HepG2 (cell line): Measurements from ENCODE around the gene TTC39C. TPM values are rescaled to one million over a fixed set of nuclear protein-coding genes. Genes with fewer than 3 reads are reported as not detected.

Source experiments
- ATAC-seq: fragments of 200-7000 bp; cut with Tn5 transposase; 3 replicates; pipeline ENCODE4 v1.9.1; 2020; ENCODE audit warnings: mild to moderate bottlenecking, moderate library complexity
- BruUV-seq: library from RNA; stranded (reverse); fragments of 400-500 nt; replicated peaks from 2 replicates; lab custom pipeline; 2021; lab: Mats Ljungman, UMichigan
- CTCF ChIA-PET: fragments of 300-600 bp; formaldehyde crosslinking; extraction: SDS; loops from one replicate; lab custom pipeline; 2021; ENCODE audit warnings: low total read pairs, inconsistent platforms, low intra/inter-chr PET ratio; lab: Yijun Ruan, JAX
- POLR2A ChIA-PET: fragments of 350-600 bp; sonication (Branson Sonifier 250); formaldehyde crosslinking; loops from one replicate; lab custom pipeline; 2020; ENCODE audit warnings: antibody characterized with exemption, inconsistent platforms; lab: Yijun Ruan, JAX
- DNase-seq: peaks from one replicate; pipeline ENCODE4 v3.0.0-alpha.2; 2015; ENCODE audit warnings: low spot score
- FAIRE-seq: peaks from 3 replicates; lab custom pipeline; 2011; peaks lifted over from hg19 to GRCh38; lab: Jason Lieb, UNC
- H2AFZ ChIP-seq: one replicate; pipeline ENCODE4 v1.6.1; 2011; ENCODE audit warnings: low read length, inconsistent platforms
- H3K27ac ChIP-seq: fragments of 300-600 bp; 3 replicates; pipeline ENCODE4 v1.8.0; 2011; ENCODE audit warnings: mixed run types, mild to moderate bottlenecking, mixed read lengths, low read length, inconsistent platforms; ENCODE audit not compliant: insufficient read depth; ENCODE audit errors: extremely low read length
- H3K27me3 ChIP-seq, 2 experiments: fragments of 200-600 bp in 1 of 2; 2 replicates in 1 of 2; 3 replicates in 1 of 2; pipeline versions ENCODE4 v1.6.0 to v1.8.0; 2011; ENCODE audit warnings: low read length in 2 of 2, mild to moderate bottlenecking in 2 of 2, moderate library complexity in 2 of 2, inconsistent platforms in 1 of 2; ENCODE audit not compliant: insufficient read depth in 2 of 2, control insufficient read depth in 1 of 2
- H3K36me3 ChIP-seq, 2 experiments: fragments of 200-600 bp in 1 of 2; replicated peaks in 1 of 2; 2 replicates in 1 of 2; 3 replicates in 1 of 2; pipeline versions ENCODE4 v1.5.1 to v1.8.0; 2011; ENCODE audit warnings: low read length in 2 of 2, inconsistent platforms in 1 of 2; ENCODE audit not compliant: insufficient read depth in 2 of 2, control insufficient read depth in 1 of 2
- H3K4me1 ChIP-seq: 2 replicates; pipeline ENCODE4 v1.5.1; 2012; ENCODE audit warnings: low read length, inconsistent platforms; ENCODE audit not compliant: insufficient read depth
- H3K4me2 ChIP-seq: 2 replicates; pipeline ENCODE4 v1.6.0; 2011; ENCODE audit warnings: low read depth, low read length, inconsistent platforms
- H3K4me3 ChIP-seq, 3 experiments: fragments of 200-600 bp in 1 of 3; sonication (generic), shearing (Covaris generic) in 1 of 3; replicated peaks in 1 of 3; 2 replicates each; pipeline ENCODE4 v1.5.1; 2011 to 2016; ENCODE audit warnings: low read length in 3 of 3, inconsistent platforms in 2 of 3, low read depth in 2 of 3, mild to moderate bottlenecking in 2 of 3, control low read depth in 1 of 3, mixed read lengths in 1 of 3; ENCODE audit not compliant: insufficient read depth in 1 of 3
- H3K79me2 ChIP-seq: one replicate; pipeline ENCODE4 v1.6.1; 2011; ENCODE audit warnings: low read length, inconsistent platforms; ENCODE audit not compliant: insufficient read depth
- H3K9ac ChIP-seq: 2 replicates; pipeline ENCODE4 v1.6.0; 2011; ENCODE audit warnings: mild to moderate bottlenecking, low read depth, low read length, inconsistent platforms; ENCODE audit not compliant: insufficient read depth
- H3K9me3 ChIP-seq: 2 replicates; pipeline ENCODE4 v1.5.1; 2012; ENCODE audit warnings: mild to moderate bottlenecking, low read length
- H4K20me1 ChIP-seq: 2 replicates; pipeline ENCODE4 v1.6.0; 2011; ENCODE audit warnings: inconsistent platforms, mild to moderate bottlenecking, low read length, moderate library complexity; ENCODE audit not compliant: insufficient read depth
- ARID5B ChIP-seq: IDR thresholded peaks from 2 replicates; pipeline ENCODE4 v1.4.0; 2020; ENCODE audit warnings: mild to moderate bottlenecking, missing genetic modification reagents
- ATF7 ChIP-seq, 2 experiments: fragments of 450-650 bp in 1 of 2; sonication (generic) in 1 of 2; formaldehyde crosslinking in 1 of 2; IDR thresholded peaks; 2 replicates each; pipeline versions ENCODE4 v1.4.0 to v1.6.1; 2016 to 2020; ENCODE audit warnings: antibody characterized with exemption in 1 of 2, mild to moderate bottlenecking in 1 of 2, missing genetic modification reagents in 1 of 2
- CEBPB ChIP-seq: IDR thresholded peaks from 2 replicates; pipeline ENCODE4 v1.6.1; 2011; ENCODE audit warnings: low read depth, low read length, improper control_type of control experiment, borderline replicate concordance
- CREM ChIP-seq, 2 experiments: sonication (generic) in 1 of 2; formaldehyde crosslinking in 1 of 2; IDR thresholded peaks; 2 replicates each; pipeline versions ENCODE4 v1.4.0 to v1.6.1; 2016 to 2020; ENCODE audit warnings: antibody characterized with exemption in 1 of 2, mild to moderate bottlenecking in 1 of 2, missing genetic modification reagents in 1 of 2
- CTCF ChIP-seq: sonication (generic); formaldehyde crosslinking; IDR thresholded peaks from 2 replicates; pipeline ENCODE4 v1.5.0; 2020; ENCODE audit warnings: mild to moderate bottlenecking, missing genetic modification reagents, moderate library complexity
- EP300 ChIP-seq, 3 experiments: sonication (generic) in 1 of 3; formaldehyde crosslinking in 1 of 3; IDR thresholded peaks; 2 replicates each; pipeline versions ENCODE4 v1.5.1 to v1.6.1; 2011 to 2020; ENCODE audit warnings: low read depth in 2 of 3, low read length in 2 of 3, borderline replicate concordance in 1 of 3, improper control_type of control experiment in 1 of 3, mild to moderate bottlenecking in 1 of 3, missing genetic modification reagents in 1 of 3, moderate library complexity in 1 of 3
- FOXA1 ChIP-seq, 2 experiments: fragments of 450-650 bp in 1 of 2; sonication (generic) in 1 of 2; formaldehyde crosslinking in 1 of 2; IDR thresholded peaks; 2 replicates each; pipeline versions ENCODE4 v1.4.0 to v1.6.1; 2016 to 2020; ENCODE audit warnings: missing genetic modification reagents in 1 of 2
- FOXP1 ChIP-seq, 2 experiments: fragments of 450-650 bp in 1 of 2; IDR thresholded peaks; 2 replicates each; pipeline ENCODE4 v1.6.1; 2017 to 2018; ENCODE audit warnings: antibody characterized with exemption in 1 of 2
- HOMEZ ChIP-seq: IDR thresholded peaks from 2 replicates; pipeline ENCODE4 v1.6.1; 2016; ENCODE audit warnings: low read depth
- HOXA3 ChIP-seq: sonication (generic); formaldehyde crosslinking; IDR thresholded peaks from 2 replicates; pipeline ENCODE4 v1.5.0; 2020; ENCODE audit warnings: missing genetic modification reagents
- NFATC3 ChIP-seq: sonication (generic); formaldehyde crosslinking; IDR thresholded peaks from 2 replicates; pipeline ENCODE4 v1.5.1; 2020; ENCODE audit warnings: mild to moderate bottlenecking, missing genetic modification reagents
- RNF2 ChIP-seq: fragments of 450-650 bp; conservative IDR thresholded peaks from 2 replicates; pipeline ENCODE4 v1.6.1; 2016; ENCODE audit warnings: low read depth
- TCF7 ChIP-seq: sonication (generic); IDR thresholded peaks from 2 replicates; pipeline ENCODE4 v1.6.1; 2016; ENCODE audit warnings: antibody characterized with exemption, low read depth
- WGBS: methylation state at CpG from one replicate; pipeline ENCODE4 v1.1.6; 2017; ENCODE audit warnings: low lambda C conversion rate; 5-methylcytosine and 5-hydroxymethylcytosine counted together
- in situ Hi-C: cut with HindIII; loops from 2 replicates; pipeline ENCODE4 v1.10.0; 2017; ENCODE audit warnings: low pct_unique_long_range_greater_than_20kb; ENCODE audit not compliant: extremely low pct_ligation_motif_present
- intact Hi-C: fragments of 100-400 bp; cut with micrococcal nuclease; formaldehyde crosslinking; loops from one replicate; pipeline ENCODE4 v1.10.0; 2022; ENCODE audit not compliant: unreplicated experiment
- polyA plus RNA-seq, 8 experiments: library from polyadenylated mRNA; depleted of rRNA in 3 of 8; stranded (reverse) in 7 of 8; unstranded in 1 of 8; fragments of >200 nt; fragmentation: Illumina TruSeq in 4 of 8; extraction: Trizol in 4 of 8; gene quantifications; 2 replicates each; pipeline versions ENCODE4 v1.2.1 to v1.2.3, GENCODE V29; 2011 to 2016; ENCODE audit warnings: low read depth in 4 of 8, missing spikeins in 1 of 8, mixed read lengths in 1 of 8; ENCODE audit not compliant: insufficient read depth in 1 of 8
- total RNA-seq, 5 experiments: library from RNA; depleted of rRNA; stranded (reverse); fragments of >200 nt; fragmentation: Illumina TruSeq; extraction: Trizol; gene quantifications; 2 replicates each; pipeline ENCODE4 v1.2.3, GENCODE V29; 2016; ENCODE audit warnings: low read depth in 1 of 5
- TF ChIP-seq, protein P1 (sequence below): sonication (generic); formaldehyde crosslinking; IDR thresholded peaks from 2 replicates; pipeline ENCODE4 v1.4.0; 2020; ENCODE audit warnings: mild to moderate bottlenecking, missing genetic modification reagents

The TTC39C gene
- total and polyA plus RNA-seq, 2 of the 13 experiments (the other 11 are each of a cell fraction or from before 2014, with no cell fraction given), result 19.1 to 25.9 TPM

GRCh38 chr18:24052053-24052452 is 37.5 kb downstream of the TTC39C start:
- 7% methylated on average over 7 of the region's 7 CpGs for WGBS
- TF ChIP-seq TCF7 (0 out of 2 replicates have a peak, but pooled peaks have one; percentile 12), FOXA1 (IDR thresholded peaks at IDR 0.05) (peak; percentile 67), FOXA1 (CRISPR knock-in tag; IDR thresholded peaks at IDR 0.05) (peak; percentile 74), FOXP1 (IDR thresholded peaks at IDR 0.05) (peak; percentile 55; the same call in 1 of the 2 replicates), FOXP1 (CRISPR knock-in tag; IDR thresholded peaks at IDR 0.05) (peak; percentile 83), NFATC3 (no peak), CREM (IDR thresholded peaks at IDR 0.05) (peak; percentile 61), CREM (CRISPR knock-in tag; IDR thresholded peaks at IDR 0.05) (no peak), ATF7 (IDR thresholded peaks at IDR 0.05) (0 out of 2 replicates have a peak, but pooled peaks have one; percentile 31), ATF7 (CRISPR knock-in tag; IDR thresholded peaks at IDR 0.05) (no peak), EP300 (IDR thresholded peaks at IDR 0.05; ENCODE audit: low read depth in 2 of 2, low read length in 2 of 2) (peak in 1 of 2 experiments; percentile 31; a peak in 1 of 4 replicates), EP300 (CRISPR knock-in tag; IDR thresholded peaks at IDR 0.05; ENCODE audit: borderline replicate concordance) (no peak), HOXA3 (CRISPR knock-in tag) (peak; percentile 83), ARID5B (0 out of 2 replicates have a peak, but pooled peaks have one; percentile 30), CEBPB (peak; percentile 55; the same call in 1 of the 2 replicates), HOMEZ (CRISPR knock-in tag) (peak; percentile 46; the same call in 1 of the 2 replicates), CTCF (CRISPR knock-in tag) (0 out of 2 replicates have a peak, but pooled peaks have one; percentile 23), RNF2 (no peak)
- TF ChIP-seq, protein P1, sequence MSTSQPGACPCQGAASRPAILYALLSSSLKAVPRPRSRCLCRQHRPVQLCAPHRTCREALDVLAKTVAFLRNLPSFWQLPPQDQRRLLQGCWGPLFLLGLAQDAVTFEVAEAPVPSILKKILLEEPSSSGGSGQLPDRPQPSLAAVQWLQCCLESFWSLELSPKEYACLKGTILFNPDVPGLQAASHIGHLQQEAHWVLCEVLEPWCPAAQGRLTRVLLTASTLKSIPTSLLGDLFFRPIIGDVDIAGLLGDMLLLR (CRISPR knock-in tag), result no peak

More at GRCh38 chr18:24052053-24052452, 37.5 kb downstream of the TTC39C start:
- Histone ChIP-seq H3K27ac (peak overlapping the region; percentile 88), H3K27me3 (no peaks in the 10 kb centered on the region), H3K4me1 (peaks cover 48% of the 10 kb centered on the region), H3K36me3 (no peaks in the 10 kb centered on the region), H4K20me1 (no peaks in the 10 kb centered on the region), H3K9me3 (no peaks in the 10 kb centered on the region), H3K9ac (peak overlapping the region; percentile 64), H3K79me2 (no peaks in the 10 kb centered on the region), H3K4me3 (peak overlapping the region in 2 of 3 experiments; percentile 52 to 60; a peak in 2 of 6 replicates), H2AFZ (no peak overlapping the region), H3K4me2 (peak overlapping the region; percentile 81)
- intact Hi-C loops, result no loop called here
- ATAC-seq, result peak; percentile 64
- CTCF ChIA-PET, result interaction anchor here (0.5 kb wide), 1 partner anchor 49 kb away, joined by 3 read pairs; no protein-coding TSS in a partner anchor
- DNase-seq, result peak; percentile 76
- in situ Hi-C loops, result no loop called here
- POLR2A ChIA-PET, result interaction anchor here (1.4 to 2.2 kb wide), 3 partner anchors 10 to 63 kb away, joined by 8 to 19 read pairs (median 9); no protein-coding TSS in a partner anchor
- FAIRE-seq, result no peak
- BruUV-seq, result no TSS peak
